Uterus (tissue), 4 donors: ENCODE data around the gene OSTC. TPM values are rescaled to one million over a fixed set of nuclear protein-coding genes. Genes with fewer than 3 reads are reported as not detected.

Experiments used
- DNase-seq, 2 donors: peaks; one replicate each; pipeline ENCODE4 v3.0.0-alpha.2; 2019 to 2020
- H3K27ac ChIP-seq, 2 donors: fragments of 200-600 bp; sonication (generic); 1 replicate in 1 of 2; 2 replicates in 1 of 2; pipeline ENCODE4 v1.5.1; 2016 to 2018
- H3K27me3 ChIP-seq, 2 donors: fragments of 200-600 bp; sonication (generic); one replicate each; pipeline ENCODE4 v1.5.1; 2018 to 2019; ENCODE audit warnings: control low read depth in 1 of 2
- H3K36me3 ChIP-seq, 2 donors: fragments of 200-600 bp; sonication (generic); one replicate each; pipeline ENCODE4 v1.5.1; 2019; ENCODE audit warnings: control low read depth in 1 of 2
- H3K4me1 ChIP-seq, 2 donors: fragments of 200-600 bp; sonication (generic); one replicate each; pipeline ENCODE4 v1.5.1; 2018 to 2019; ENCODE audit warnings: control low read depth in 1 of 2
- H3K4me3 ChIP-seq, 2 donors: fragments of 200-600 bp; sonication (generic); 1 replicate in 1 of 2; 2 replicates in 1 of 2; pipeline ENCODE4 v1.5.1; 2018 to 2019; ENCODE audit warnings: mild to moderate bottlenecking in 1 of 2
- H3K9me3 ChIP-seq, 2 donors: fragments of 200-600 bp; sonication (generic); one replicate each; pipeline ENCODE4 v1.5.1; 2019; ENCODE audit warnings: control low read depth in 1 of 2
- POLR2A ChIP-seq, 2 donors: fragments of 450-650 bp; IDR thresholded peaks; one replicate each; pipeline ENCODE4 v1.6.1; 2016; ENCODE audit warnings: antibody characterized with exemption in 2 of 2, mild to moderate bottlenecking in 1 of 2, moderate library complexity in 1 of 2
- intact Hi-C: fragments of 100-400 bp; cut with DNase I; formaldehyde crosslinking; loops from one replicate; pipeline ENCODE4 v1.15.1; 2023; ENCODE audit warnings: low total_unique reads
- total RNA-seq, 4 donors: library from RNA; depleted of rRNA in 3 of 4; stranded (reverse); fragments of >200 nt in 3 of 4; gene quantifications; one replicate each; pipeline versions ENCODE4 v1.1.0 to v1.2.4, GENCODE V29; 2014 to 2023
- TF ChIP-seq, protein P1 (sequence below), 4 experiments: fragments of 200-600 bp in 2 of 4; fragments of 450-650 bp in 2 of 4; sonication (generic) in 2 of 4; IDR thresholded peaks; one replicate each; pipeline ENCODE4 v1.5.1; 2016 to 2019; ENCODE audit warnings: antibody characterized with exemption in 4 of 4, mild to moderate bottlenecking in 2 of 4, moderate library complexity in 1 of 4
- donor health status: DM: yes; HTN: yes; CAD: no.

OSTC gene
- total RNA-seq, 4 donors from 2014 or later, result 61.2 to 916 (median 293) TPM

DNA sequence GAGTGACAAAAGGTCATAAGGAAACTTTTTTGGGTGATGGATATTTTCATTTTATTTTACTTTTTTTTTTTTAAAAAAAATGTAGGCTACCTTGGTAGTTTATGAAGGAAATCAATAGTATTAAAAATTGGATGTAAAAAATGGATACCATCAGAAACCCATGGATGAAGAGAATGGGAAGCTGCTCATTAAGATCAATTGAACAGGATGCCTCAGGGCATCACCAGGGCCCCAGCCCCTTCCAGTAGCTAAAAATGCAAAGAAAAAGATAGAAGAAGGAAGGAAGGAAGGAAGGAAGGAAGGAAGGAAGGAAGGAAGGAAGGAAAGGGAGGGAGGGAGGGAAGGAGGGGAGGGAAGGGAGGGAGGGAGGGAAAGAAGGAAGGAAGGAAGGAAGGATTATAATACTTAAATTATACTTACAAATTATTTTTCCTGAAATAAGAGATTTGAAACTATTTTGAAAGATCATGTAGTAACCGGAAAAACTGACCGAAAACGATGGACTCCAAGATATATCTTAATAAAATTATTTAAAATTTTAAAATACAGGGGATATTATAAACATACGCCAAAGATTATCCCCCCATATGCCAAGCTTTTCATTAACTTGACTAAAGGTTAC, 24.1 kb downstream of the OSTC start:
- H3K36me3 ChIP-seq, result no peaks in the 10 kb centered on the region
- intact Hi-C loops, result no loop called here
- H3K9me3 ChIP-seq, result no peaks in the 10 kb centered on the region
- no peak for DNase-seq
- no peak overlapping the region for H3K4me3 ChIP-seq
- H3K4me1 ChIP-seq, result no peaks in the 10 kb centered on the region
- TF ChIP-seq POLR2A (IDR thresholded peaks at IDR 0.05), result no peak
- TF ChIP-seq, protein P1, sequence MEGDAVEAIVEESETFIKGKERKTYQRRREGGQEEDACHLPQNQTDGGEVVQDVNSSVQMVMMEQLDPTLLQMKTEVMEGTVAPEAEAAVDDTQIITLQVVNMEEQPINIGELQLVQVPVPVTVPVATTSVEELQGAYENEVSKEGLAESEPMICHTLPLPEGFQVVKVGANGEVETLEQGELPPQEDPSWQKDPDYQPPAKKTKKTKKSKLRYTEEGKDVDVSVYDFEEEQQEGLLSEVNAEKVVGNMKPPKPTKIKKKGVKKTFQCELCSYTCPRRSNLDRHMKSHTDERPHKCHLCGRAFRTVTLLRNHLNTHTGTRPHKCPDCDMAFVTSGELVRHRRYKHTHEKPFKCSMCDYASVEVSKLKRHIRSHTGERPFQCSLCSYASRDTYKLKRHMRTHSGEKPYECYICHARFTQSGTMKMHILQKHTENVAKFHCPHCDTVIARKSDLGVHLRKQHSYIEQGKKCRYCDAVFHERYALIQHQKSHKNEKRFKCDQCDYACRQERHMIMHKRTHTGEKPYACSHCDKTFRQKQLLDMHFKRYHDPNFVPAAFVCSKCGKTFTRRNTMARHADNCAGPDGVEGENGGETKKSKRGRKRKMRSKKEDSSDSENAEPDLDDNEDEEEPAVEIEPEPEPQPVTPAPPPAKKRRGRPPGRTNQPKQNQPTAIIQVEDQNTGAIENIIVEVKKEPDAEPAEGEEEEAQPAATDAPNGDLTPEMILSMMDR (IDR thresholded peaks at IDR 0.05), result no peak
- no peak overlapping the region for H3K27ac ChIP-seq
- H3K27me3 ChIP-seq, result no peaks in the 10 kb centered on the region

- Histone ChIP-seq H3K4me1 (no peaks in the 10 kb centered on the region), H3K4me3 (no peak overlapping the region), H3K27me3 (no peaks in the 10 kb centered on the region), H3K9me3 (no peaks in the 10 kb centered on the region), H3K36me3 (no peaks in the 10 kb centered on the region), H3K27ac (no peak overlapping the region)
- DNase-seq, result no peak
- intact Hi-C loops, result no loop called here
- TF ChIP-seq, protein P1 (IDR thresholded peaks at IDR 0.05), result no peak
- TF ChIP-seq POLR2A (IDR thresholded peaks at IDR 0.05), result no peak
These were observed 31.0 kb downstream of the OSTC start for GRCh38 chr4:108681321-108681809.

- no peak overlapping the region for H3K4me3 ChIP-seq
- no peak for DNase-seq
- no peaks in the 10 kb centered on the region for H3K27me3 ChIP-seq
- TF ChIP-seq, protein P1 (IDR thresholded peaks at IDR 0.05), result no peak
- TF ChIP-seq POLR2A (IDR thresholded peaks at IDR 0.05), result no peak
- no peak overlapping the region for H3K27ac ChIP-seq
- intact Hi-C loops, result no loop called here
- H3K36me3 ChIP-seq, result no peaks in the 10 kb centered on the region
- H3K4me1 ChIP-seq, result no peaks in the 10 kb centered on the region
- H3K9me3 ChIP-seq, result no peaks in the 10 kb centered on the region
These were observed 33.1 kb downstream of the OSTC start for GRCh38 chr4:108683479-108683878.

DNA sequence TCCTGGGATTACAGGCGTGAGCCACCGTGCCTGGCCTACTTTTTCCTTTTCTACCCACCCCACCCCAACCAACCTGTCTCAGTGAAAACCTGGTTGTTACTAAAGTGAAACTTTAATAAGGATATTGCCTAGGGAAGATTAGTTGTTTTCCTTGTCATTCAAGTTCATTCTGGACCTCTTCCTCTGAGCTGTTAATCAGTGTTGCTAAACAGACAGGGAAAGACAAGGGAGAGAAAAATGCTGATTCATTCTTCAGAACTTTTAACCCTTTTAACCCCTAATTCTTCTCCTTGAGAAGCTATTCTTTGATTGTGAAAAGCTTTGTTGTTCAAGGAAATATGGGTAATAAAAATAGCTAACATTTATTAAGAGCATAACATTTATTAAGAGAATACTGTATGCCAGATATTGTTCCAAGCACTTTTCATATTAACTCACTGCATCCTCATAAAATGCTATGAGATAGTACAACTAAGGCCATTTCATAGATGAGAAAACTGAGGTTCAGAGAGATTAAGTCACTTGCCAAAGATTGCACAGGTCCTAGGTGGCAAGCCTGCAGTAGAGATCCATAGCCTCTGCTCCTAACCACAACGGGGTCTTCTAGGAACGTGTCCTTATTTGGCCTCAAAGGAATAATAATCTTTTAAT, 34.8 kb downstream of the OSTC start:
- TF ChIP-seq, protein P1 (IDR thresholded peaks at IDR 0.05), result no peak
- TF ChIP-seq POLR2A (IDR thresholded peaks at IDR 0.05), result no peak
- intact Hi-C loops, result no loop called here

GRCh38 chr4:108690738-108691137, 40.3 kb downstream of the OSTC start:
- no peaks in the 10 kb centered on the region for H3K27me3 ChIP-seq
- no peak overlapping the region for H3K27ac ChIP-seq
- intact Hi-C loops, result no loop called here
- no peaks in the 10 kb centered on the region for H3K9me3 ChIP-seq
- DNase-seq, result no peak
- H3K4me3 ChIP-seq, result no peak overlapping the region
- no peaks in the 10 kb centered on the region for H3K4me1 ChIP-seq
- TF ChIP-seq, protein P1 (IDR thresholded peaks at IDR 0.05), result no peak
- TF ChIP-seq POLR2A (IDR thresholded peaks at IDR 0.05), result no peak
- H3K36me3 ChIP-seq, result no peaks in the 10 kb centered on the region

More for the DNA sequence above, 34.8 kb downstream of the OSTC start:
- Histone ChIP-seq H3K36me3 (no peaks in the 10 kb centered on the region), H3K4me3 (no peak overlapping the region), H3K27ac (no peak overlapping the region), H3K4me1 (no peaks in the 10 kb centered on the region), H3K27me3 (no peaks in the 10 kb centered on the region), H3K9me3 (no peaks in the 10 kb centered on the region)
- no peak for DNase-seq
